Fibroblast of peridontal ligament (primary cell): ENCODE data around the gene FDXR.
A peak's percentile ranks its signal among the peaks of the same experiment; 100 is the strongest.

Source experiments
- DNase-seq: peaks from one replicate; pipeline ENCODE4 v3.0.0-alpha.2; 2010; ENCODE audit errors: extremely low read depth

FDXR gene

DNA sequence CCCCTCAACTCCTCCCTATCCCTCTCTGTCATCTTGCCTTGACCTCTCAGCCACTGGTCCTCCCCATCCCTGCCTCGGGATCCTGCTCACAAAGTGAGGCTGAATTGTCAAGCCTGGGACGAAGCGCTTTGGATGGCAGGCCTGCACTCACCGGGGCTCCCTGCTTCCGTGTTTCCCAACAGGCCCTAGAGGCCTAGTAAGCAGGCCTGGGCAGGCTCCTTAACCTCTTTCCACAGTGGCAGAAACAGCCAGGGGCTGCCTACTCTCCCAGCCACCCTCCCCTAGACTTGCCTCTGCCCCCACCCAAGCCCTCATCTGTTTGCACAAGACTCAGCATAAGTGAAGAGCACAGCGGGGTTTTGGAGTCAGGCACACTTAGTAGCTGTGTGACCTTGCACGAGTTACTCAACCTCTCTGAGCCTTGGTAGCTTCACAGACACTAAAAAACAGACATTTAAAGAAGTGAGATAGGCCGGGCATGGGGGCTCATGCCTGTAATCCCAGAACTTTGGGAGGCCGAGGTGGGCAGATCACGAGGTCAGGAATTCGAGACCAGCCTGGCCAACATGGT lies 25.7 kb upstream of the FDXR start:
- DNase-seq = no peak

DNA sequence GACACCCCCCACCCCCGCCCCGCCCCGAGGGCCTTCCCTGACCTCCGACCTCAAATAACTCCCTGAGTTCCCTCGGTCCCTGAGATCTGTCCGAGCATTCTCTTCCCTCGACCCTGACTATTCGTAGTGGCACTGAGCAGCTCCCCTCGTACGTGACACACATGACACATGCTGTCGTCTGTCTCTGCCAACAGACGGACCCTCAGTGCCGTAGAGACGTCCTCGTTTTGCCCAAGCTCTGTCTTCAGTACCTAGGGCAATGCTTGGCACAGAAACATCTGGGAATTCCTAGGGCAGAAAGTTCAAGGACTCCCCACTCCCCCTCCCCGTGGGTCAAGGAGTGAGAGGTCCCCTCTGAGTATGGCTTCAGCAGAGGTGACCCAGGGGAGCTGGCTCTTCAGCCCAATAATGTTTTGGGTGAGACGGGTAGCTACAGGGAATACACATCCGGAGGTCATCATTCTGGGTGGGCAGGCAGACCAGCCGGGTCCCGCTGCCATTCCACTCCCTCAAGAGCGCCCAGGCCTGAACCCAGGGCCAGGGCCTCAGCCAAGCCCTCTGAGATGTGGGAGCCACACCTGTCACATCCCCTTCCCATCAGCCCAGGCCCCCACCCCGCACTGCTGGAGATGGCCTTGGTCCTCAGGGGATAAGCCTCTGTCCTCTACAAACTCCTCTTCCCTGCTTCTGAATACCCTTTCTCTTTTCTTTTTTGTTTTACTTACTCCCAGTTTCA lies 21.3 kb upstream of the FDXR start:
- DNase-seq = no peak

DNA sequence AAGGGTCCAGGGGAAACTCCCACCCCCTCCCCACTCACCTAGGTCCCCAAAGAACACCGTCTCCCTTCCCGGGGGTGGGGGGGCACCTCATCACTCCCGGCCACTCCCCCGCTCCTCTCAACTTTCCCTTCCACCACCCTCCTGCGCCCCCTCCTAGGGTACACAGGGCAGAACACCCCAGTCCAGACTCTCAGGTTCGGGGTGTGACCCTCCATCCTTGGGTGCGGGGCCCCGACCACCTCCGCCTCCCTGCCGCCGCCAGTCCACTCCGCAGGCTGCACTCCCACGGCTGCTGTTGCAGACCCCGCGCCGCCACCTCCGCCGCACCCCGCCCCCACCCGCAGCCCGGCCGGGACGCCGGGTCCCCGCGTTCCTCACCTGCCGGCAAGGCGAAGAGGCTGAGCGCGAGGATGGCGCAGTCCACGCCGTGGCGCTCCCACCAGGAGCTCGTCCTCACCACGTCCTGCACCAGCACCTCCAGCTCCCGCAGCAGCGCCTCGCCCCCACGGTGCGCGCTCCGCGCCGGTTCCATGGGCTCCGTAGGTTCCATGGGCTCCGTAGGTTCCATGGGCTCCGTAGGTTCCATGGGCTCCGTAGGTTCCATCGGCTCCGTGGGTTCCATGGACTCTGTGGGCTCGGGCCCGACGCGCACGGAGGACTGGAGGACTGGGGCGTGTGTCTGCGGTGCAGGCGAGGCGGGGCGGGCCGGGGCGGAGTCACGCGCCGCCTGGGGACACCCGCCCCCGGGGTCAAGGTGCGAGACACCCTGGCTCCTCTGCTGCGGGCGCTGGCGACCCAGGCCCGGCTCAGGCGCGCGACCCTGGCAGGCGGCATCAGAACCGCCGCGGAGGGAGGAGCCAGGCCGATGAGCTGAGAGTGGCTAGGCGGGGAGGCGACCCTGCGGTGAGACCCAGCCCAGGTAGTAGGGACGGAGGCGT lies 20.4 kb upstream of the FDXR start, which contains the start of gene FADS6:
Gene FADS6 (minus strand): TSS at position 660 of the 938 bp plus-strand sequence. CDS start 38 bp downstream, at position 622.
- no peak for DNase-seq

DNA sequence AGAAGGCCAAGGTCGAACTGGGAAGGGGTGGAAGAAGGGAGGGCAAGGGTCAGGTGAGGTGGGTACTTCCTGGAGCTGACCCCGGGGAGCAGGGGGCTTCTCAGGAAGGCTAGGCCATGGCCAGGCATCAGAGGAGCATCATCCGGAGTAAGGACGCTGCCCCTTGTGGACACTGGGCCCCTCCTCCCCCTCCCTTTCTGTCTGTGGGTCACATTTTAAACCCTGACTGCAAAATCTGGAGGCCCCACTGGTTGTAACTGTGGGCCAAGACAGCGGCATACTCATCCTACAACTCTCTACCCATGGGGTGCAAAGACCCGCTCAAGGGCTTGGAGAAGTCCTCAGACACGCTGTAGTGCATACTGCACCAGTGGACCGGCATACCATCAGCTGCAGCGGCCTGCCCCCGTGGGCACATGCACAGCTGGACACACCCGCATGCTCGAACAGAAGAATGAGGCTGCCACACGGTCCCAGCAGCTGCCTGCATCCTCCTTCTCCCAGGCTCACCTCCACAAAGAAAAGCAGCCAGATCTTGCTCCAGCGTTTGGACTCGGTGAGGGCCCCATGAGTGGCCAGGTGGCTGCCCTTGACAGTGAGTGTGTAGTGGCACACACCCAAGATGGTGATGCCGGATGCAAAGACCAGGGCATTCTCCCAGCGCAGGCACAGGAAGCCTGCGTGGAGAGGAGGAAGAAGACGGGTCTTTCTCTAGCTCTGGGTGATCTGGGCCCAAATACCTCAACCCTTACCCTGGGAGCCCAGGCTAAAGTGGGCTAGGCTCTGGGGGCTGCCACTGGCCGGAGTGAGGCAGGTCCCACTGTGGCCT lies 19.4 kb upstream of the FDXR start:
- DNase-seq = no peak

DNA sequence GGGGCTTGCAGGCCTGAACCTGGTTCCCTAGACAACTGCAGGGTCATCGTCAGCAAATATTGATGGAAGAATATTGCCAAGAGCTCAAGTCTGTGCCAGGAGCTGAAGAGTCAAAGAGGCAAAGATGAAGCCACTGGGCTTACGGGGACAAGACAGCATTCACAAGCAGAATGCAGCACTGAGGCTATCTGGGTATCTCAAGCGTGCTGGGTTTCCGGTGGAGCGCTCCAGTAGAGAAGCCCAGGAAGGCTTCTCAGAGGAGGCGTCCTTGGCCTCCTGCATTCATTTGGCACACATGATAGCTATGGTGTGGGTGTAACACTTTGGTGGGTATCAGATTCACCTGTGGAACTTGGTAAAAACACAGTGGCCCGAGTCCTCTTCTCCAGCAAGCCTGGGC lies 17.8 kb upstream of the FDXR start:
- no peak for DNase-seq

DNA sequence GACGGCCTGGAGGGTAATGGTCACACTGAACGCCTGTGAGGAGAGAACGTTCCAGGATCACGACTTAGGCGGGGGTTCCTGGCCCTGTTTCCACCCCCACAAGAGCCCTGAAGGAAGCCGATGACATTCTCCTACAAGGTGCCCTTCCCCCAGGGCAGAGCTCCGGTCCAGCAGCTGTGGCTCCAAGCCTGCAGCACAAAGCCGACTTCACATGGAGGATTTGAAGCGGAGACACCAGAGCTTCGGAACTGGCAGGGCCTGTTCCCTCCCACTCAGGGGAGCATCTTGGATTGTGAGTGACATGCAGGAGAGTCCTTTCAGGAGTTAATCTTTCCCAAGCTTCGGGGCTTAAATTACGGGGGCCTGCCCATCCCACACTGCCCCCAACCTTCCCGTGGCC lies 15.7 kb upstream of the FDXR start:
- DNase-seq = no peak

DNA sequence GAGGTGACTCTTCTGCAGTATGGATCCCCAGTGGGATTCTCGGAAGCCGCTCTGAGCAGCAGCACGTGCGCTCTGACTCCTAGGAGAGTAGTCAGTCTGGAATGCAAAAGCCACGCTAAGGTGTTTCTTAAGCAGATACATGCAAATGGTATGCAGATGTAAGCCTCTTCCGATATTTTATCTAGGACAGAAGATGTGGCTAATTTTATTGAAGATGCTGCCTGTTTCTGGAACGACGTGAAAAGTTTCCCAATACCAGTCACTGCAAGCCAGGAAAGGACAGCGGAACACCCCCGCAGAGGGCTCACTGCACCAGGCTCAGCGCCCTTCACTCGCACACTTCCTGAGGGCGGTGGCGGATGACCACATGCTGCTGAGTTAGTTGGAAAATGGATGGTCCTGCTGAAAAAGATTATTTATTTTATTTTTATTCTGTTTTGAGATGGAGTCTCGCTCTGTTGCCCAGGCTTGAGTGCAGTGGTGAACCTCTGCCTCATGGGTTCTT lies 10.5 kb upstream of the FDXR start:
- DNase-seq = no peak

DNA sequence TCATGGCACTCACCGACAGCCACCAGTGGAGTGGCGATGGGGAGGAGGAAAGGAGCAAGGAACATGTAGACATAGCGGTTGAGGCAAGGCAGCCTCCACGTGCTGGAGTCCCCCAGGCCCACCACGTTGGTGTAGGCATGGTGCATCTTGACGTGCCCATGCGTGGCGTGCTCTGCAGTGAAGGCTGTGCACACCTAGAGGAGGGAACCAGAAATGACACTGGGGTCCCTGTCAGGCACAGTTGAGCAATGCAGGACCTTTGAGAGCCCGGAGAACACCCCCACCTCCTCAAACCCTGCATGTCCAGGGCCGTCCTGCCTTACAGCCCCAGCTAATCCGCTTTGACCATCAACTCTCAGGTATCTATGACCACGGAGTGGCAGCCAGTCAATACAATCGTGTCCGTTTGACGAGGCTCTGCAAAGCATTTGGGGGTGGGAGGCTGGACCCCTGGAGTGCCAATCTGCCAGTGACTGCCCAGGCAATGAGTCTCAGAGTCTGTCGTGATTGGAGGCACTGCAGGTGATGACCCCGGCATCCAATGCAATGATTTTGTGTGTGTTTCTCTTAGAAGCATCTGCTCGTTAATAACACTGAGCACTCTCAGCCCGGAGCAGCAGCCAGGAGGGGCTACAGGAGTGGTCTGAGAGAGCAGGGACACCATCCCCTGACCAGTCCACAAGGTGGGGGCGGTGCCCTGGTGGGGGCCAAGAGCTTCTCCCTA lies 9.9 kb upstream of the FDXR start:
- DNase-seq = no peak

DNA sequence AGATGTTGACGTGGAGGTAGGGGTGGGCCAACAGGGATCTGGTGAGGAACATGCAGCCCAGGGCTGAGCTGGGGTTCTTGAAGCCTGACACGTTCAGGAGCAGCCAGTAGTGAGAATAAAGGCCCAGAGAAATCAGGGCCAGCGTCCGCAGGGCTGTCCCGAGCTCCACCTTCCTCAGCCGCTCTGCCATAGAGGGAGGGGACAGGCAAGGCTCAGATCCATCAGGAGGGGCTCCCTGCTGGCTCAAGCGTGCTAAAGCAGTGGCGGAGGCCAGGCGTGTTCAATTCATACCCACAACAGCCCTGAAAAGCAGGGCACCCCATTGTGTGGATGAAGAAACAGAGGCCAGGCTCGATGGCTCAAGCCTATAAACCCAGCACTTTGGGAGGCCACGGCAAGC lies 8.3 kb upstream of the FDXR start:
- no peak for DNase-seq

DNA sequence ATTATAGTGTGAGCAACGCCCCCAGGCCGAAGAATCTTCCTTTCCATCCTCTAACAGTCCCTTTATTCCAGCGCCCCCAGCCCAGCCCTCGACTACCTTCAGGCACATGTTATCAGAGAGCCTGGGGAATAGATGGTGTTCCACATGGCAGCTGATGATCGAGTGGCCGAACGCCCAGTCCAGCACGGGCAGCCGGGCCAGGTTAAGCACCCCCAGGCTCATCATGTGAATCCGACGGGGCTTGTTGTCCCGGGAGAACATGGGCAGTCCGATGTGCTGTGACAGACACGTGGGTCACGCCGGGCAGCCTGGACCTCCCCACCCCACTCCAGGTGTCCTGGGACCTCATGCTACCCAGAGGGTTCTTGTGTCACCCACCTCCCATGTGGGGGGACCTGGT lies 6.5 kb upstream of the FDXR start:
- no peak for DNase-seq

DNA sequence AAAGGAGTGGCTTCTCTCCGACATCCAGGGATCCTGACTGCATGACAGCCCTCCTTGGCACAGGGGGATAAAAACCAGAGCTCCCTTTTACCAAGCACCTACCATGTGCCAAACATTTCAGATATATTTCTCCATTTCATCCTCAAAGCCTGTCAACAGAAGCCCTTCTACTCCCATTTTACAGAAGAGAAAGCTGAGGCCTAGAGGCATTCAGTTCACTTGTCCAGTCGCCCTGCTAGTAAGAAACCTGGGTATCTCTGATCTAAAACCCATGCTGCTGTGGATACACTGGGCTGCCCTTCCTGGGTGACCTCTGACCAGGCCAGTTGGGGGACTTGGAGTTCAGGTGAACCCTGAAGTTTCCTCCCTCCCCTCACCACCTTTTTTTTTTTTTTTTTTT lies 5.9 kb upstream of the FDXR start:
- DNase-seq = no peak

DNA sequence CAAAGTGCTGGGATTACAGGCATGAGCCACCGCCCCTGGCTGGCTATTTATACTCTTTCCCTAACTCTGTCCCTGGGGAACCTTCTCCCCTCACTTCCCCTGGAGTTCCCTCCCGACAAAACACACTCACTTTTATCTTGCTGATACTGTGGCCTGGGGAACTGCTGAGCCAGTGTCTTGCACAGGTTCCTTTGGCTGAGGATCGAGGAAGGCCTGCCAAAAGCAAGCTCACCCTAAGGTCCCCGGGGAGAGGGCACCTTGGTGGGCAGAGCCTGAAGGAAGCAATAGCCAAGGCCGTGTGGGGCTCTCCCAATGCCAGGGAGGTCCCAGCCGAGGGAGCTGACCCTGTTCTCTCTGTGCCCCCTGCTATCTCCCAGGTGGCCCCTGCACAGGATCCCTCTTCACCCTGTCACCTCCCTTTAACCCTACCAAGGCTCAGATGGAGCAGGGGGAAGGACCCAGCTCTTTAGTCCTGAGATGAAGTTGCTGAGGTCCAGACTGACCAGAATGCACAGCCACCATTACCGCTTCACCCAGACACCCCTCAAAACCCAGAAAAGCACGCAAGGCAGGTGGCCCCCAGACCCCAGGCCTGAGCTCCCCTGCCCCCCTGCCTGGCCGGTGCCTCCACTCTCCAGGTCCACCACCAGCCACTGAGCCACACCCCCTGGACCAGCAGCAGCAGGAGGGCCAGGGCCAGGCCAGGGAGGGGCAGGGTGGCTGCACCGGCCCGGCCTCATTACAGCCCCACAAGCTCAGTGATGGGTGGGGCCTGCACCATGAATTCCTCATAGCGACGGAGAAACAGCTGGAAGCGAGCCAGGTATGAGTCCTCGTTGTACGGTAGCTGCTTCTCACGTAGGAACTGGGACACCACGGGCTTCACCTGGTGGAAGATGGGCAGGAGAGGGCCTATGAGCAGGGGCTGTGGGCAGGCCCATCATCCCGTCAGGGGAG lies 5.1 kb upstream of the FDXR start:
- DNase-seq = no peak

DNA sequence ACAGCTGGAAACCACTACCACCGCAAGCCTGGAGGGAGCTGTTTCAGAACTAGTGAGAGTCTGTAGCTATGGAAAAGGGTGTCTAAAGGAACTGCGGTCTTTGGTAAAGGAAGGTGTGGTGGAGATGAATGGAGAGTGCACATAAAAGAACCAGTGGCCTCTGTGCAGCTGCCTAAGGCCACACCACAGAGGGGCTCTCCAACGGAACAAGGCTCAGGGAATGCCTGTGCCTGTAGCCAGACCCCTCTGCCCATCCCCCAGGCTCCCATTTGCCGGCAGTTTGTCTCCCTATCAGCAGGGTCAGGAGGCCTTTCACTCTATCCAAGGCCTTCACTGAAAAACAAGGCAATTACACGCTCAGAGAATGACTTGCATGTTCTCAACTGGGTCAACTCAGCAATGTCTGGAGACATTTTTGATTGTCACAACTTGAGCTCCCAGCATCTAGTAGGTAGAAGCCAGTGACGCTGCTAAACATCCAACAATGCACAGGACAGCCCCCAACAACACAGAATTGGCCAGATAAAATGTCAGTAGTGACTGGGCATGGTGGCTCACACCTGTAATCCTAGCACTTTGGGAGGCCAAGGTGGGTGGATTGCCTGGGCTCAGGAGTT lies 3.3 kb upstream of the FDXR start:
- DNase-seq = no peak

DNA sequence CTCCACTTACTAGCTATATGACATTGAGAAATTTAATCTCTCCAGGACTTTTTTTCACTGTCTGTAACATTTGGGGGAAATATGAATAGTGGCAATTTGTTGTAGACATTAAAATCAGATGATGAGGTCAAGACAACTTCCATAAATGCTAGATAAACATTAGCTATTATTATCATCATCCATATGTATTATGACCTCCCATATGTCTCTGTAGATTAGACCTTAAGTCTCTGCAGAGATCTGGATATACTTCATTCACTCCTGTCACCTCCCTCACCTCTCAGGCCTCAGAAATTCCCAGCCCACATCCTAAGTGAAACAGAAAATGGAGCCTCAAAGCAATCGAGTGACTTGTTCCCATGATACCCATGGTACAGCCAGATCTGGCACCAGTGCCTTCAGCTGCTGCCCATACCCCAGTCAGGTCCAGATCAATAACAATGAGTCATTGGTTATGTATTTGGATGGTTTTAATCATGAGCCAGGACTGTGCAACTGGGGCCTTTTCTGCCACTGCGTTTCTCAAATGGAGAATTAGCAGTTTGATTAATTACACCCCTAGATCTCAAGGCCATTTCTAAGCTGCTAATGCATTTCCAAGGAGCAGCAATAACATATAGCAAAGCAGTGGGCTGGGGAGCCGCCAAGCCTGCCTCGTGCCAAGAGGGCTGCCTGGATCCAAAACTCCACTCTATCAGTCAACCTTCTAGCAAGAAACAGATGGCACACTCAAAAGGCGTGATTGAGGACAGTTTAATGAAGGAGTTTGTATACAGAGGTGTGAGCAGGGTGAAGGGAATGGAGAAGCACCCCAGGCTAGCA lies 2.6 kb upstream of the FDXR start:
- DNase-seq = no peak

DNA sequence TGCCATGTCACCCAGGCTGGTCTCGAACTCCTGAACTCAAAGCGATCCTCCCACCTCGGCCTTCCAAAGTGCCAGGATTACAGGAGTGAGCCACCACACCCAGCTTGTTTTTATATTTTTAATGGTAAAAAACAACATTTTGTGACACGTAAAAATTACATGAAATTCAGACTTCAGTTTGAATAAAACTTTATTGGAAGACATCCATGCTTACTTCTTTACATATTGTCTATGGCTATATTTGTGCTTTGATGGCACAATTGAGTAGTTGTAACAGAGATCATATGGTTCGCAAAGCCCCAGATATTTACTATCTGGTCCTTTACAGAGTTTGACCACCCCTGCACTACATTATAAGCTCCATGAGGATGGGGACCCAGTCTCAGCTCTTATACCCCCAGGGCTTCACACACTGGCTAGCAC lies 1.8 kb upstream of the FDXR start:
- no peak for DNase-seq

DNA sequence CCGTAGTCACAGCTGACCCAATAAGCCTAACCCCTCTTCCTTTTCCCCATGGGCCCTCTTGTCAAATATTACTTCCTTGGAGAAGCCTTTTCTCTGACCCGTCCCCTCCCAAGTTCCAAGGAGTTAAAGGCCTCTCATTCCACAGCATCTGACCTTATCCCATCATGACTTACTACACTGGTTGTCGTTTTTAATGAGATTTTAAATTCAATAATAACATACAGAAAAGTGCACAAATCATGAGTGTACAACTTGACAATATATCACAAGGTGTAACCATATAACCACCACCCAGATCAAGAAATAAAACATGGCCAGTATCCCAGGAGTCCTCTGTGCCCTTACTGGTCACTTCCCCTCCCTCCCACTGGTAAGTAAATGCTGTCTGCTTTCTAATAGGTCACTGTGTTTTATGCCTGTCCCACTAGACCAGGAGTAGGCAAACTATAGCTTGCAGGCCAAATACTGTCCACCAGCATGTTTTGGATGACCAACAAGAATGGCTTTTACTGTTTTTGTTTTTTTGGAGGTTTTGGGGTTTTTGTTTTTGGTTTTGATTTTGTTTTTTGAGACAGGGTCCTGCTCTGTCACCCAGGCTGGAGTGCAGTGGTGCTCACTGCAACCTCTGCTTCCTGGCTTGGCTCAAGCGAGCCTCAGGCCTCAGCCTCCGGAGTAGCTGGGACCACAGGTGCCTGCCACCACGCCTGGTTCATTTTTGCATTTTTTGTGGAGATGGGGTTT lies 1.2 kb upstream of the FDXR start:
- peak; percentile 5 for DNase-seq

DNA sequence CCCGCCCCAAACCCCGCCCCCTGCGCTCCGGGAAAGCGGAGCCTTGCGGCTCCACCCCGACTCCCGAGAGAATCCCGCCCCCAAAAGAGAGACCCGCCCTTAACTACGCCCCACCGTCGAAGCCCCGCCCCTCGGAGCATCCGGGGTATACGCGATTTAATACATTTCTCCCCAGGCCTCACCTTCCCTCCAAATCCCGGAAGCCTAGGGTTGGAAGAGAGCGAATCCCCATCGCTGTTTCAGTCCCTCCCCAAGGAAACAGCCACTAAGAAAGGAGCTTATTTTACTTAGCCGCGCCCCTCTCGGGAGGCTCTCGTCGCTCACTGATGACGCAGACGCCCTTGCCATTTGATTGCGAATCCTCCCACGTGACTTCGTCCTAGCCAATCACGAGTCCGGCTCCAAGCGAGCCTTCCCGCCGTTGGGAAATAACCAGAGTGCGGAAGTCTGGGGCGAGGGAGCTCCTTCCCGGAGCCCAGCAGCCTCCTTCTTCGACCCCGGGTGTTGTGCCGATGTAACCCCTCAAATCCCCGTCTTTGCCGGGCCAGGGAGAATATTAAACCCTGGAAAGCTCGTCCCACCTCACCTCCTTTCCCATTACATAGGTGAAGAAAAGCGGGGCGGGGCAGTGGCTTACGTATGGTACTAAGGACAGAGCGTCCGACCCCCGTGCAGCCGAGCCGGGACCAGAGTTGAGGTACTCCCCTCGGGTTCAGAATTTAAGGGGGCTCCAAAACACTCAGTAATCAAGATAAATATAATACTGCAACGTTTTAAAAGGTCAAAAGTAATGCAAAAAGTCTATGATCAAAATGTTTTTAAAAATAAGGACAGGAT lies 461 bp upstream of the FDXR start:
- peak; percentile 100 for DNase-seq
